Neural cell (in vitro differentiated cells): ENCODE measurements around the gene DDX5. TPM values are rescaled to one million over a fixed set of nuclear protein-coding genes. Genes with fewer than 3 reads are reported as not detected.

Source experiments
- H2AFZ ChIP-seq: fragments of 200-600, 300-800 bp; sonication (generic), shearing (Covaris generic); 2 replicates; pipeline ENCODE4 v1.6.0; 2014; ENCODE audit warnings: low read depth, mild to moderate bottlenecking, antibody characterized with exemption, low read length, moderate library complexity
- H3F3A ChIP-seq: fragments of 200-600 bp; shearing (Covaris generic); 2 replicates; pipeline ENCODE4 v1.6.1; 2016; ENCODE audit warnings: mild to moderate bottlenecking, moderate library complexity, mixed read lengths, antibody characterized with exemption, low read length; ENCODE audit not compliant: insufficient read depth, poor library complexity, severe bottlenecking
- H3K27ac ChIP-seq: fragments of 200-600, 300-800 bp; sonication (generic), shearing (Covaris generic); 2 replicates; pipeline ENCODE4 v1.5.1; 2014; ENCODE audit warnings: mild to moderate bottlenecking, low read length, moderate library complexity
- H3K27me3 ChIP-seq: fragments of 300-800, 200-600 bp; sonication (generic), shearing (Covaris generic); 2 replicates; pipeline ENCODE4 v1.6.0; 2014; ENCODE audit warnings: mild to moderate bottlenecking, low read depth, low read length, moderate library complexity; ENCODE audit not compliant: insufficient read depth
- H3K36me3 ChIP-seq: fragments of 300-800, 200-600 bp; sonication (generic), shearing (Covaris generic); 2 replicates; pipeline ENCODE4 v1.5.1; 2014; ENCODE audit warnings: mild to moderate bottlenecking, antibody characterized with exemption, low read length, moderate library complexity; ENCODE audit not compliant: insufficient read depth
- H3K4me2 ChIP-seq: fragments of 300-800, 200-600 bp; sonication (generic), shearing (Covaris generic); 2 replicates; pipeline ENCODE4 v1.6.0; 2014; ENCODE audit warnings: mild to moderate bottlenecking, low read length
- H3K4me3 ChIP-seq: fragments of 300-800, 200-600 bp; sonication (generic), shearing (Covaris generic); 2 replicates; pipeline ENCODE4 v1.5.1; 2014; ENCODE audit warnings: mild to moderate bottlenecking, low read length, moderate library complexity
- H3K79me2 ChIP-seq: fragments of 200-600 bp; shearing (Covaris generic); replicated peaks from 2 replicates; pipeline ENCODE4 v1.6.0; 2014; ENCODE audit warnings: mild to moderate bottlenecking, low read length, moderate library complexity; ENCODE audit not compliant: insufficient read depth
- H3K9ac ChIP-seq: fragments of 300-800, 200-600 bp; sonication (generic), shearing (Covaris generic); 2 replicates; pipeline ENCODE4 v1.6.1; 2016; ENCODE audit warnings: mild to moderate bottlenecking, low read length, mixed read lengths
- H3K9me2 ChIP-seq: fragments of 200-600 bp; shearing (Covaris generic); 2 replicates; pipeline ENCODE4 v1.6.1; 2016; ENCODE audit warnings: mild to moderate bottlenecking, low read length, mixed read lengths; ENCODE audit not compliant: insufficient read depth
- H3K9me3 ChIP-seq: fragments of 200-600, 300-800 bp; sonication (generic), shearing (Covaris generic); 2 replicates; pipeline ENCODE4 v1.6.1; 2016; ENCODE audit warnings: mild to moderate bottlenecking, mixed run types, low read length, moderate library complexity, mixed read lengths
- H4K20me1 ChIP-seq: fragments of 200-600 bp; shearing (Covaris generic); 2 replicates; pipeline ENCODE4 v1.6.1; 2016; ENCODE audit warnings: mild to moderate bottlenecking, mixed run types; ENCODE audit not compliant: insufficient read depth
- CTCF ChIP-seq: fragments of 450-650 bp; IDR thresholded peaks from 2 replicates; pipeline ENCODE4 v1.5.1; 2014; ENCODE audit warnings: antibody characterized with exemption, mild to moderate bottlenecking, moderate library complexity; ENCODE audit not compliant: poor library complexity, severe bottlenecking
- EP300 ChIP-seq: fragments of 450-650 bp; conservative IDR thresholded peaks from 2 replicates; pipeline ENCODE4 v1.6.1; 2014; ENCODE audit warnings: antibody characterized with exemption, mild to moderate bottlenecking, moderate library complexity; ENCODE audit not compliant: poor library complexity, severe bottlenecking
- EZH2 ChIP-seq: fragments of 200-600, 300-800 bp; shearing (Covaris generic), sonication (generic); IDR thresholded peaks from 2 replicates; pipeline ENCODE4 v1.6.1; 2014; ENCODE audit warnings: antibody characterized with exemption, low read length, borderline replicate concordance, mild to moderate bottlenecking; ENCODE audit not compliant: insufficient read depth, poor library complexity, severe bottlenecking
- MXI1 ChIP-seq: fragments of 450-650 bp; conservative IDR thresholded peaks from 2 replicates; pipeline ENCODE4 v1.6.1; 2014; ENCODE audit warnings: antibody characterized with exemption, mild to moderate bottlenecking; ENCODE audit not compliant: poor library complexity, severe bottlenecking
- POLR2AphosphoS5 ChIP-seq: IDR thresholded peaks from 2 replicates; pipeline ENCODE4 v1.6.1; 2012
- RAD21 ChIP-seq: fragments of 450-650 bp; conservative IDR thresholded peaks from 2 replicates; pipeline ENCODE4 v1.6.1; 2014; ENCODE audit warnings: antibody characterized with exemption, mild to moderate bottlenecking, moderate library complexity
- SMC3 ChIP-seq: fragments of 450-650 bp; conservative IDR thresholded peaks from 2 replicates; pipeline ENCODE4 v1.6.1; 2014; ENCODE audit warnings: antibody characterized with exemption, mild to moderate bottlenecking, moderate library complexity; ENCODE audit not compliant: poor library complexity
- TAF1 ChIP-seq: IDR thresholded peaks from 2 replicates; pipeline ENCODE4 v1.6.1; 2012; ENCODE audit warnings: low read depth
- polyA plus RNA-seq: library from polyadenylated mRNA; depleted of rRNA; stranded (reverse); fragments of >200 nt; gene quantifications from 2 replicates; pipeline ENCODE4 v1.2.3, GENCODE V29; 2014
- TF ChIP-seq, protein P1 (sequence below): IDR thresholded peaks from 2 replicates; pipeline ENCODE4 v1.6.1; 2012; ENCODE audit warnings: borderline replicate concordance

DDX5 gene
- polyA plus RNA-seq, 1 donor from 2014 or later: 2,358 TPM

GRCh38 chr17:64540118-64540776 is 34.2 kb upstream of the DDX5 start:
- H3K36me3 ChIP-seq: peaks cover 14% of the 10 kb centered on the region

GRCh38 chr17:64538508-64539130 is 32.5 kb upstream of the DDX5 start:
- peaks cover 17% of the 10 kb centered on the region for H3K36me3 ChIP-seq
- no peak overlapping the region for H3K9ac ChIP-seq
- H4K20me1 ChIP-seq: no peaks in the 10 kb centered on the region
- no peaks in the 10 kb centered on the region for H3K79me2 ChIP-seq
- no peak overlapping the region for H3K27ac ChIP-seq
- H3K4me3 ChIP-seq: no peak overlapping the region
- H2AFZ ChIP-seq: no peak overlapping the region
- no peaks in the 10 kb centered on the region for H3K27me3 ChIP-seq
- H3K9me2 ChIP-seq: no peaks in the 10 kb centered on the region
- no peaks in the 10 kb centered on the region for H3K9me3 ChIP-seq
- H3K4me2 ChIP-seq: no peak overlapping the region
- no peaks in the 10 kb centered on the region for H3F3A ChIP-seq
- TF ChIP-seq CTCF (no peak), EZH2 (no peak), MXI1 (no peak), TAF1 (no peak), SMC3 (no peak), RAD21 (no peak)
- TF ChIP-seq, protein P1, sequence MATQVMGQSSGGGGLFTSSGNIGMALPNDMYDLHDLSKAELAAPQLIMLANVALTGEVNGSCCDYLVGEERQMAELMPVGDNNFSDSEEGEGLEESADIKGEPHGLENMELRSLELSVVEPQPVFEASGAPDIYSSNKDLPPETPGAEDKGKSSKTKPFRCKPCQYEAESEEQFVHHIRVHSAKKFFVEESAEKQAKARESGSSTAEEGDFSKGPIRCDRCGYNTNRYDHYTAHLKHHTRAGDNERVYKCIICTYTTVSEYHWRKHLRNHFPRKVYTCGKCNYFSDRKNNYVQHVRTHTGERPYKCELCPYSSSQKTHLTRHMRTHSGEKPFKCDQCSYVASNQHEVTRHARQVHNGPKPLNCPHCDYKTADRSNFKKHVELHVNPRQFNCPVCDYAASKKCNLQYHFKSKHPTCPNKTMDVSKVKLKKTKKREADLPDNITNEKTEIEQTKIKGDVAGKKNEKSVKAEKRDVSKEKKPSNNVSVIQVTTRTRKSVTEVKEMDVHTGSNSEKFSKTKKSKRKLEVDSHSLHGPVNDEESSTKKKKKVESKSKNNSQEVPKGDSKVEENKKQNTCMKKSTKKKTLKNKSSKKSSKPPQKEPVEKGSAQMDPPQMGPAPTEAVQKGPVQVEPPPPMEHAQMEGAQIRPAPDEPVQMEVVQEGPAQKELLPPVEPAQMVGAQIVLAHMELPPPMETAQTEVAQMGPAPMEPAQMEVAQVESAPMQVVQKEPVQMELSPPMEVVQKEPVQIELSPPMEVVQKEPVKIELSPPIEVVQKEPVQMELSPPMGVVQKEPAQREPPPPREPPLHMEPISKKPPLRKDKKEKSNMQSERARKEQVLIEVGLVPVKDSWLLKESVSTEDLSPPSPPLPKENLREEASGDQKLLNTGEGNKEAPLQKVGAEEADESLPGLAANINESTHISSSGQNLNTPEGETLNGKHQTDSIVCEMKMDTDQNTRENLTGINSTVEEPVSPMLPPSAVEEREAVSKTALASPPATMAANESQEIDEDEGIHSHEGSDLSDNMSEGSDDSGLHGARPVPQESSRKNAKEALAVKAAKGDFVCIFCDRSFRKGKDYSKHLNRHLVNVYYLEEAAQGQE: no peak

More at GRCh38 chr17:64540118-64540776, 34.2 kb upstream of the DDX5 start:
- TF ChIP-seq POLR2AphosphoS5 (no peak), EP300 (no peak), CTCF (no peak), SMC3 (no peak), EZH2 (no peak), RAD21 (no peak), MXI1 (no peak), TAF1 (no peak)
- TF ChIP-seq, protein P1: no peak
- no peaks in the 10 kb centered on the region for H3K27me3 ChIP-seq
- no peak overlapping the region for H3K9ac ChIP-seq
- H3K27ac ChIP-seq: no peak overlapping the region
- no peaks in the 10 kb centered on the region for H3K79me2 ChIP-seq
- H2AFZ ChIP-seq: no peak overlapping the region
- H3K9me2 ChIP-seq: no peaks in the 10 kb centered on the region
- no peak overlapping the region for H3K4me2 ChIP-seq
- H3K4me3 ChIP-seq: no peak overlapping the region
- H3F3A ChIP-seq: no peaks in the 10 kb centered on the region
- no peaks in the 10 kb centered on the region for H3K9me3 ChIP-seq
- no peaks in the 10 kb centered on the region for H4K20me1 ChIP-seq
